Body of pancreas (tissue), 4 donors: Measurements from ENCODE around the gene WWOX. TPM values are rescaled to one million over a fixed set of nuclear protein-coding genes. Genes with fewer than 3 reads are reported as not detected.

ENCODE experiments used
- ATAC-seq: fragments of 150-250 bp; one replicate; pipeline ENCODE4 v1.9.1; 2016
- DNase-seq, 4 donors: peaks; one replicate each; pipeline ENCODE4 v3.0.0-alpha.2; 2019
- H3K27ac ChIP-seq, 4 donors: fragments of 200-600 bp; sonication (generic); 1 replicate in 3 of 4; 2 replicates in 1 of 4; pipeline versions ENCODE4 v1.5.1 to v1.6.1; 2016 to 2019; ENCODE audit warnings: mild to moderate bottlenecking in 1 of 4, mixed read lengths in 1 of 4, moderate library complexity in 1 of 4
- H3K27me3 ChIP-seq, 2 donors: fragments of 200-600 bp; sonication (generic); one replicate each; pipeline ENCODE4 v1.6.0; 2016; ENCODE audit warnings: mild to moderate bottlenecking in 1 of 2
- H3K36me3 ChIP-seq, 2 donors: fragments of 200-600 bp; sonication (generic); replicated peaks in 1 of 2; 2 replicates each; pipeline ENCODE4 v1.5.1; 2016; ENCODE audit warnings: low read depth in 2 of 2; ENCODE audit not compliant: insufficient read depth in 1 of 2
- H3K4me1 ChIP-seq: fragments of 200-600 bp; sonication (generic); one replicate; pipeline ENCODE4 v1.6.0; 2016
- H3K4me3 ChIP-seq, 2 donors: fragments of 200-600 bp; sonication (generic); 1 replicate in 1 of 2; 2 replicates in 1 of 2; pipeline ENCODE4 v1.5.1; 2016 to 2019
- H3K9me3 ChIP-seq, 3 donors: fragments of 200-600 bp; sonication (generic); 1 replicate in 2 of 3; 2 replicates in 1 of 3; pipeline ENCODE4 v1.5.1; 2016
- POLR2A ChIP-seq, 3 donors: fragments of 450-650 bp; IDR thresholded peaks; one replicate each; pipeline ENCODE4 v1.6.1; 2016; ENCODE audit warnings: antibody characterized with exemption in 3 of 3, mild to moderate bottlenecking in 2 of 3
- WGBS, 2 donors: methylation state at CpG; one replicate each; pipeline ENCODE4 v1.1.5; 2017; 5-methylcytosine and 5-hydroxymethylcytosine counted together
- intact Hi-C: fragments of 100-400 bp; cut with DNase I; formaldehyde crosslinking; loops from one replicate; pipeline ENCODE4 v1.15.1; 2023
- total RNA-seq, 2 donors: library from RNA; depleted of rRNA; stranded (reverse); fragments of >200 nt; gene quantifications; one replicate each; pipeline ENCODE4 v1.1.0, GENCODE V29; 2016
- TF ChIP-seq, protein P1 (sequence below), 7 experiments: fragments of 450-650 bp in 4 of 7; fragments of 200-600 bp in 3 of 7; sonication (generic) in 3 of 7; IDR thresholded peaks; one replicate each; pipeline ENCODE4 v1.5.1; 2016 to 2019; ENCODE audit warnings: antibody characterized with exemption in 7 of 7

The WWOX gene
- total RNA-seq, 2 donors from 2014 or later = 52.7 to 67.2 TPM

GRCh38 chr16:78297066-78297666, 197.7 kb downstream of the WWOX start:
- 19 to 53% methylated on average over 6 of the region's 6 CpGs for WGBS, 2 donors
- H3K4me1 ChIP-seq = peaks cover 5% of the 10 kb centered on the region
- intact Hi-C loops = no loop called here
- H3K27me3 ChIP-seq = no peaks in the 10 kb centered on the region
- ATAC-seq = no peak
- no peak overlapping the region for H3K4me3 ChIP-seq
- H3K27ac ChIP-seq = no peak overlapping the region
- no peak for TF ChIP-seq POLR2A (IDR thresholded peaks at IDR 0.05)
- TF ChIP-seq, protein P1, sequence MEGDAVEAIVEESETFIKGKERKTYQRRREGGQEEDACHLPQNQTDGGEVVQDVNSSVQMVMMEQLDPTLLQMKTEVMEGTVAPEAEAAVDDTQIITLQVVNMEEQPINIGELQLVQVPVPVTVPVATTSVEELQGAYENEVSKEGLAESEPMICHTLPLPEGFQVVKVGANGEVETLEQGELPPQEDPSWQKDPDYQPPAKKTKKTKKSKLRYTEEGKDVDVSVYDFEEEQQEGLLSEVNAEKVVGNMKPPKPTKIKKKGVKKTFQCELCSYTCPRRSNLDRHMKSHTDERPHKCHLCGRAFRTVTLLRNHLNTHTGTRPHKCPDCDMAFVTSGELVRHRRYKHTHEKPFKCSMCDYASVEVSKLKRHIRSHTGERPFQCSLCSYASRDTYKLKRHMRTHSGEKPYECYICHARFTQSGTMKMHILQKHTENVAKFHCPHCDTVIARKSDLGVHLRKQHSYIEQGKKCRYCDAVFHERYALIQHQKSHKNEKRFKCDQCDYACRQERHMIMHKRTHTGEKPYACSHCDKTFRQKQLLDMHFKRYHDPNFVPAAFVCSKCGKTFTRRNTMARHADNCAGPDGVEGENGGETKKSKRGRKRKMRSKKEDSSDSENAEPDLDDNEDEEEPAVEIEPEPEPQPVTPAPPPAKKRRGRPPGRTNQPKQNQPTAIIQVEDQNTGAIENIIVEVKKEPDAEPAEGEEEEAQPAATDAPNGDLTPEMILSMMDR (IDR thresholded peaks at IDR 0.05) = no peak
- no peaks in the 10 kb centered on the region for H3K9me3 ChIP-seq
- no peaks in the 10 kb centered on the region for H3K36me3 ChIP-seq
- DNase-seq = peak in 2 of 4 donors; percentile 22 to 40

- no peak for DNase-seq
- TF ChIP-seq POLR2A (IDR thresholded peaks at IDR 0.05) = no peak
- TF ChIP-seq, protein P1 (IDR thresholded peaks at IDR 0.05) = no peak
- H3K36me3 ChIP-seq = no peaks in the 10 kb centered on the region
- H3K9me3 ChIP-seq = no peaks in the 10 kb centered on the region
- no peak overlapping the region for H3K4me3 ChIP-seq
- H3K27me3 ChIP-seq = no peaks in the 10 kb centered on the region
- no peaks in the 10 kb centered on the region for H3K4me1 ChIP-seq
- intact Hi-C loops = no loop called here
- H3K27ac ChIP-seq = no peak overlapping the region
- 90 to 96% methylated on average over 6 of the region's 6 CpGs for WGBS, 2 donors
- ATAC-seq = no peak
Observed at GRCh38 chr16:78298986-78299385, 199.5 kb downstream of the WWOX start.

DNA sequence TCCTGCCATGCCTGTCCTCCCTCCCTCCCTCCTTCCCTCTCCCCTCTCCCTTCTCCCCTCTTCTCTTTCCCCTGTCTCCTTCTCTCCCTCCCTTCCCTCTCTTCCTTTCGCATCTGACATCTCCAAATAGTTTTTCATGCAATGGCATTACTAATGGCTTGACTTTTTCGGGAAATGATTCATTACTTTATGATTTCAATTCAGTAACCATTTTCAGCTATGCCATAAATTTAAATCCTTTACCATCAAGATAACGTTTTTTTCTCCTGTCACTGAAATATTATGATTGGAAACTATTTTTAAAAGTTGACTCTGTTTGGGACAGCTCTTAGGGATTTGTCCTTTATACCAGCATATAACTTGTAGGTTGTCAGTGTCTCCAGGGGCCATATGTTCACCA, 201.0 kb downstream of the WWOX start:
- ATAC-seq = no peak
- WGBS, 2 donors = 71 to 73% methylated on average over 3 of the region's 3 CpGs

DNA sequence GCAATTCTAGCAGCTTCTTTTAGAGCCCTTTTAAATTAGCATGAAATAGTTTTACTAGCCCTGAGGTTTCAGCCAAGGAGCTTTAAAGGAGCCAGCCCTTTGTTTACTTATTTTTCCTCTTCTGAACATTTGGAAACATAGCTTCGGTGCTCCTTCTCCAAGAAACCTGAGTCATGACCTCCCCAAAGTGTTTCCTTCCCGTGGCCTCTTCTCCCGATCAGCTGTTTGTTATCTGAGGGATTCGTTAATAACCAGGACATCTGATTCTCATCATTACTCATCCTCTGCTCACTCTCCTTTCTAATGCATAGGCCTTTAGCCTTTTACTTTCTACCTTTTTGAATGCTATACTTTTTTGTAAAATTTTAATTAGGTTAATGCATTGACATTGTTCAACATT, 204.5 kb downstream of the WWOX start:
- Histone ChIP-seq H3K4me1 (peaks cover 8% of the 10 kb centered on the region), H3K4me3 (no peak overlapping the region), H3K9me3 (no peaks in the 10 kb centered on the region), H3K27me3 (no peaks in the 10 kb centered on the region), H3K36me3 (no peaks in the 10 kb centered on the region), H3K27ac (no peak overlapping the region)
- WGBS, 2 donors = 80 to 84% methylated on average over 4 of the region's 4 CpGs
- DNase-seq = no peak
- intact Hi-C loops = no loop called here
- TF ChIP-seq, protein P1 (IDR thresholded peaks at IDR 0.05) = no peak
- TF ChIP-seq POLR2A (IDR thresholded peaks at IDR 0.05) = no peak
- no peak for ATAC-seq

More for the DNA sequence above, 201.0 kb downstream of the WWOX start:
- DNase-seq = no peak
- no peaks in the 10 kb centered on the region for H3K9me3 ChIP-seq
- no peaks in the 10 kb centered on the region for H3K36me3 ChIP-seq
- no peaks in the 10 kb centered on the region for H3K27me3 ChIP-seq
- TF ChIP-seq, protein P1 (IDR thresholded peaks at IDR 0.05) = no peak
- TF ChIP-seq POLR2A (IDR thresholded peaks at IDR 0.05) = no peak
- H3K4me1 ChIP-seq = no peaks in the 10 kb centered on the region
- H3K27ac ChIP-seq = no peak overlapping the region
- no peak overlapping the region for H3K4me3 ChIP-seq
- intact Hi-C loops = no loop called here

DNA sequence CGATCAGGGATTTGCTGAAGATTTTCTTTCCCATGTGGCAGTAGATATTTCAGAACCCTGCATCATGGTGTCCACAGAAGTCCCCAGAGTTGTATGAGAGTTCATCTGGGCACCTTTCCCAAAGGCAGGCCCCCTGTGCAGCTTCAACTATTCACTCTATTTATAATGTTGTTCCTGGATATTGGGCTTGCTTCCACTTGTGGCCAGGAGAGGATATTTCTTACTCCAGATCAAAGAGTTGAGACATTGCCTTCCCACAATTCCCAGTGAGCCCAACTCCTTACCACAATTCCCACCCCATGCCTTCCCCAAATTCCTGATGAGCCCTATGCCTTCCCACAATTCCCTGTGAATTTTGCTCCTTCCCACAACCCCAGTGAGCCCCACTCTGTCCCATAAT, 206.9 kb downstream of the WWOX start:
- Histone ChIP-seq H3K4me3 (no peak overlapping the region), H3K27ac (no peak overlapping the region), H3K4me1 (peaks cover 22% of the 10 kb centered on the region), H3K36me3 (no peaks in the 10 kb centered on the region), H3K27me3 (no peaks in the 10 kb centered on the region), H3K9me3 (no peaks in the 10 kb centered on the region)
- TF ChIP-seq, protein P1 (IDR thresholded peaks at IDR 0.05) = no peak
- no peak for TF ChIP-seq POLR2A (IDR thresholded peaks at IDR 0.05)
- no peak for DNase-seq
- WGBS, 2 donors = 95 to 100% methylated on average over 1 of the region's 1 CpG
- no peak for ATAC-seq
- intact Hi-C loops = no loop called here
